GM12864 (cell line): ENCODE results near the gene RBM18.

Source experiments
- DNase-seq: peaks from one replicate; pipeline ENCODE4 v3.0.0-alpha.2; 2011; ENCODE audit warnings: low read depth
- H3K4me3 ChIP-seq: 2 replicates; pipeline ENCODE4 v1.5.1; 2011; ENCODE audit warnings: mild to moderate bottlenecking, low read depth, low read length, control low read depth
- TF ChIP-seq, protein P1 (sequence below): IDR thresholded peaks from 2 replicates; pipeline ENCODE4 v1.5.1; 2011; ENCODE audit warnings: low read depth, mild to moderate bottlenecking, moderate library complexity, low read length, control low read depth, inconsistent platforms; ENCODE audit errors: missing control alignments

Gene RBM18

DNA sequence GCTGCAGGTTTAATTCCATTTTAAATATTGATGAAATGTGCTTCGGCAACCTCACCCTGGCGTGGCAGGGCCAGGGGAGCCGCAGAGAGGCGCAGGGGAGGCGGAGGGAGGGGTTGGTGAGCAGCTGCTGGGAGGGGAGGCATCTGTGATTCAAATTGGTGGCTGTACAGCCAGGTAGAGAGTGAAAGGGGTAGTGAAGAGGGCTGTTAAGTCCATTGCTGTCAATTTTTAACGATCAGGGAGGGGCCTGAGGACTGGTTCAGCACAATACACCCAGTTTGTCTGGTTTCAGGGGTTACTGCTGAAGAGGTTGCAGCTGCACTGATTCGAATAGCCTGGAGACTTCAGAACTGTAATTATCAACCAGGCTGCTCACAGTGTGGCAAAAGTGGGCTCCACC lies 67.2 kb downstream of the RBM18 start:
- H3K4me3 ChIP-seq, result no peak overlapping the region
- TF ChIP-seq, protein P1, sequence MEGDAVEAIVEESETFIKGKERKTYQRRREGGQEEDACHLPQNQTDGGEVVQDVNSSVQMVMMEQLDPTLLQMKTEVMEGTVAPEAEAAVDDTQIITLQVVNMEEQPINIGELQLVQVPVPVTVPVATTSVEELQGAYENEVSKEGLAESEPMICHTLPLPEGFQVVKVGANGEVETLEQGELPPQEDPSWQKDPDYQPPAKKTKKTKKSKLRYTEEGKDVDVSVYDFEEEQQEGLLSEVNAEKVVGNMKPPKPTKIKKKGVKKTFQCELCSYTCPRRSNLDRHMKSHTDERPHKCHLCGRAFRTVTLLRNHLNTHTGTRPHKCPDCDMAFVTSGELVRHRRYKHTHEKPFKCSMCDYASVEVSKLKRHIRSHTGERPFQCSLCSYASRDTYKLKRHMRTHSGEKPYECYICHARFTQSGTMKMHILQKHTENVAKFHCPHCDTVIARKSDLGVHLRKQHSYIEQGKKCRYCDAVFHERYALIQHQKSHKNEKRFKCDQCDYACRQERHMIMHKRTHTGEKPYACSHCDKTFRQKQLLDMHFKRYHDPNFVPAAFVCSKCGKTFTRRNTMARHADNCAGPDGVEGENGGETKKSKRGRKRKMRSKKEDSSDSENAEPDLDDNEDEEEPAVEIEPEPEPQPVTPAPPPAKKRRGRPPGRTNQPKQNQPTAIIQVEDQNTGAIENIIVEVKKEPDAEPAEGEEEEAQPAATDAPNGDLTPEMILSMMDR, result no peak
- no peak for DNase-seq

DNA sequence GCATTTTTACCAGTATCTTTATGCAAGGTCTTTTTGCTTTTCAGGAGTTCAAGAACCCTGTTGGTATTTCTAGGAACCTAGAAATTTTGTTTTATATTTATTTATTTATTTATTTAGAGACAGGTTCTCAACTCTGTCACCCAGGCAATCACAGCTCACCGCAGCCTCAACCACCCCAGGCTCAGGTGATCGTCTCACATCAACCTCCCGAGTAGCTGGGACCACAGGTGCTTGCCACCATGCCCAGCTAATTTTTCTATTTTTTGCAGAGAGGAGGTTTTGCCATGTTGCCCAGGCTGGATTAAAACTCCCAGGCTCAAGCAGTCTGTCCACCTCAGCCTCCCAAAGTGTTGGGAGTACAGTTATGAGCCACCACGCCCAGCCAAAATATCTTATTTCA lies 68.8 kb downstream of the RBM18 start:
- TF ChIP-seq, protein P1, result no peak
- DNase-seq, result no peak
- H3K4me3 ChIP-seq, result no peak overlapping the region

DNA sequence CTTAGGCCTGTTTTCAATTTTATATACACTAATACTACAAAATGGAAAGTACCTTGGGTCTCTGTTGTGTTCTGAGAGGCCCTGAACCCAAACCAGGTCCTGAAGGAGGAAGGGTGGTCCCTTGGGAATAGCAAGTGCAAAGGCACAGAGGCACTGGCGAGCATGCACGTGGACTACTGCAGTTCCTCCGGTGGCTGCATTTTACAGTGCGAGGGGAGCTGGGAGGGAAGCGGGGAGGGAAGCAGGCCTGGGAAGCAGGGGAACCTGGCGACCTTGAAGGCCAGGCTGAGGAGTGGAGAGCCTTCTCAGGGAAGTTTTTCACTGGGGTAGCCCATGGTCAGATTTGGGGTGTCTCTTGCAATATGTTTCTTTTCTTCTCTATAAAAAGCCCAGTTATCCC lies 71.0 kb downstream of the RBM18 start:
- DNase-seq, result no peak
- TF ChIP-seq, protein P1, result no peak
- H3K4me3 ChIP-seq, result no peak overlapping the region

DNA sequence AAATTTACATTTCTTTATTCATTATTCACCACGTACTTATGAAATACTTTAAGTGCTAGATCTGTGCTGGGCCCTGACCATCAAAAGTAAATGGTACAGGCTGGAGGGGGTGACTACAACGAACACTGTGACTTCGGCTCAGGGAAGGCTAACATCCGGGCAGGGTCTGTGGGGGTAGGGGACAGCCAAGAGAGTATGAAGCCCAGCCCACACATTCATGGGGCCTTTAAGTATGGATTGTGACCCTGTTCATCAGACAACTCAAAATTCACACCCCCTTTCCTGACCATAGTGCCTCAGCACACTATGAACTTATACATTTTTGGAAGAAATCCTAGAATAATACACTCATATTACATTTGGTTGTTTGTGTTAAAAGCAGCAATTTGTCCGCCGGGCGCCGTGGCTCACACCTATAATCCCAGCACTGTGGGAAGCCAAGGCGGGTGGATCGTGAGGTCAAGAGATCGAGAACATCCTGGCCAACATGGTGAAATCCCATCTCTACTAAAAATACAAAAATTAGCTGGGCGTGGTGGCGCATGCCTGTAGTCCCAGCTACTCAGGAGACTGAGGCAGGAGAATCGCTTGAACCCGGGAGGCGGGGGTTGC lies 71.6 kb downstream of the RBM18 start:
- no peak overlapping the region for H3K4me3 ChIP-seq
- TF ChIP-seq, protein P1, result no peak
- no peak for DNase-seq

DNA sequence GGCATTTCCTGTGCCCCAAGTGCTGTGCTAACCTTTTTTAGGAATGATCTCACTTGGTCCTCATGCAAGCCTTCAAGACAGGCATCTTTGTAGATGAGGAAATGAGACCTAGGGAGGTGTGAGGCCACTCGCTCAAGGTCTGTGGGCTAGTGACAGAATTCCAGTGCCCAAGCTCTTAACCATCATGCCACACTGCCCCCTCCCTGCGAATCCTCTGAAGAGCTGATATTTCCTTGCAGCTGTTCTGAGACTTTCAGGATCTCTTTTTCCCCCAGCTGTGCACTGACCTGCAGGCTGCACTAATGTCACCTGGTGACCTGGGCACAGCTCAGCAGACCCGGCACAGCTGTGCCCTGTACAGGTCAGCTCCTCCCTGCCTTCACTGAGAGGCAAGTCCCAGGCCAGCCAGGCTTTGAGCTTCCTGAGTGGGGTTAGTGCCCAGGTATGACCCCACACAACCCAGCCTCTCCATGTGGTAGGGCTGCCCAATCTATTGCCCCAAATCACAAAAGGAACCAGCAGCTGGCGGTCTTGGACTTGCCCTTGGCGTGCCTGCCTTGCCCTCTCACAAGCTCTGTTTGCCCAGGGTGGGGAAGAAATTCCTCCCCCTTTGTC lies 72.3 kb downstream of the RBM18 start:
- DNase-seq, result no peak
- H3K4me3 ChIP-seq, result no peak overlapping the region
- TF ChIP-seq, protein P1, result no peak

DNA sequence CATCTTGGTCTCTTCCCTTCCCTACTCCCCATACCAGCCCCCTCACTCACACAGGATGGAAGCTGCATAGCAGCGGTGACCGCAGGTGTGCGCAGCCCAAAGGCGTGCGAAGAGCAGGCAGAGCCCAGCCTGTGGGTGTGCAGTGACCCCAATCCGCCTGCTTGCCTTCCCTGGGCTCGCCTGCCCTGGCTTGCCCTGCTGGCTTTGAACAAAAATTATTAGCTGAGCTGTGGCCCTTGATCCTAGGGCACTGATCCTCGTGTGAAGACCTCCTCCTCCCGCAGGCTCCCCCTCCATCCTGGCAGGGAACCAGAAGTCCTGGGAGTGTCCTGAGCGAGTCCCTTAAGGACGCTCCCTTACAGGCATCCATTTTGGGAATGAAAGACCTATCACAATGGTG lies 73.1 kb downstream of the RBM18 start:
- DNase-seq, result no peak
- no peak overlapping the region for H3K4me3 ChIP-seq
- TF ChIP-seq, protein P1, result no peak
